Activated CD4-positive, alpha-beta T cell treated with anti-CD3 and anti-CD28 coated beads for 36 hours (primary cell): ENCODE measurements around the gene ZFHX3. TPM values are rescaled to one million over a fixed set of nuclear protein-coding genes. Genes with fewer than 3 reads are reported as not detected.

Experiments used
- ATAC-seq: fragments of 200-7000 bp; cut with Tn5 transposase; one replicate; pipeline ENCODE4 v1.10.0; 2021; ENCODE audit warnings: mild to moderate bottlenecking, moderate library complexity
- CTCF ChIA-PET: fragments of 350-600 bp; sonication (Branson Sonifier 250); formaldehyde crosslinking; loops from one replicate; lab custom pipeline; 2021; ENCODE audit warnings: antibody characterized with exemption; lab: Charles Lee
- POLR2A ChIA-PET: fragments of 350-600 bp; sonication (Branson Sonifier 250); formaldehyde crosslinking; loops from one replicate; lab custom pipeline; 2021; ENCODE audit warnings: antibody characterized with exemption, inconsistent platforms; lab: Charles Lee
- DNase-seq: peaks from one replicate; pipeline ENCODE4 v3.0.0-alpha.2; 2020
- H3K27ac Mint-ChIP-seq: one replicate; pipeline ENCODE4 v1.8.0; 2021; ENCODE audit warnings: mixed read lengths
- H3K27me3 Mint-ChIP-seq: one replicate; pipeline ENCODE4 v1.8.0; 2021; ENCODE audit warnings: mixed read lengths
- H3K36me3 Mint-ChIP-seq: one replicate; pipeline ENCODE4 v1.8.0; 2021; ENCODE audit warnings: low read depth, mixed read lengths
- H3K4me1 Mint-ChIP-seq: one replicate; pipeline ENCODE4 v1.8.0; 2021; ENCODE audit warnings: mixed read lengths
- H3K4me3 Mint-ChIP-seq: one replicate; pipeline ENCODE4 v1.8.0; 2021; ENCODE audit warnings: mild to moderate bottlenecking, moderate library complexity, mixed read lengths
- H3K9me3 Mint-ChIP-seq: one replicate; pipeline ENCODE4 v1.8.0; 2021; ENCODE audit warnings: low read depth, mixed read lengths
- intact Hi-C, 2 experiments: fragments of 100-400 bp; cut with DNase I in 1 of 2; cut with micrococcal nuclease in 1 of 2; formaldehyde crosslinking; loops; one replicate each; pipeline versions ENCODE4 v1.14.2 to v1.15.1; 2022 to 2024; cut with DNase I, micrococcal nuclease
- total RNA-seq, 2 experiments: library from RNA; stranded (reverse); gene quantifications; one replicate each; pipeline ENCODE4 v1.2.3, GENCODE V29; 2021

The ZFHX3 gene
- total RNA-seq, 2 experiments from 2014 or later: 0.27 to 0.37 TPM

DNA sequence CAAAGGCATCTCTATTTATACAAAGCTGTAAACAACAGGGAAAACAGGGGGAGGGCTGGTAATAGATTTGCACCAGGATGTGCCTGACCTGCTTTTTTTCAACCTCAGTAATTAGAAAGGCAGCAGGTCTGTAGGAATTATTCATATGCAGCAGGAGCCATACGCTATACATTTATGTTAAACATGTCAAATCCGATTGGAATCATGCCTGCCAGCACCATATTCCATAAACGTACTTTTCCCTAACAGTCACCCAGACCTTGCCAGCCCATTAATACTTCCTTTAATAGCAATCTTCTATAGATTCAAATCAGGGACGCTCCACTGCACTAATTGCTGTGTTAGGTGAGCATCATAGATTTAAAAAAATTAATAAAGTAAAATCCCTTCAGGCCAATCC is 223.9 kb downstream of the ZFHX3 start:
- intact Hi-C loops: no loop called here
- DNase-seq (no peak), ATAC-seq (no peak)
- Mint-ChIP-seq H3K36me3 (no peaks in the 10 kb centered on the region), H3K9me3 (no peaks in the 10 kb centered on the region), H3K27me3 (no peaks in the 10 kb centered on the region), H3K4me3 (no peak overlapping the region), H3K4me1 (no peaks in the 10 kb centered on the region), H3K27ac (no peak overlapping the region)
- ChIA-PET CTCF (no interaction called here), POLR2A (no interaction called here)

- ATAC-seq (no peak), DNase-seq (no peak)
- Mint-ChIP-seq H3K9me3 (no peaks in the 10 kb centered on the region), H3K36me3 (no peaks in the 10 kb centered on the region), H3K4me3 (no peak overlapping the region), H3K4me1 (no peaks in the 10 kb centered on the region), H3K27me3 (peaks cover 7% of the 10 kb centered on the region), H3K27ac (no peak overlapping the region)
- CTCF ChIA-PET: interaction anchor here (1.9 kb wide), 1 partner anchor 11 kb away, joined by 4 read pairs; no protein-coding TSS in a partner anchor
- intact Hi-C loops: no loop called here
- POLR2A ChIA-PET: no interaction called here
These were observed 226.6 kb downstream of the ZFHX3 start for GRCh38 chr16:72821185-72821950.

GRCh38 chr16:72819345-72819744 is 228.6 kb downstream of the ZFHX3 start:
- peaks cover 9% of the 10 kb centered on the region for H3K27me3 Mint-ChIP-seq
- no peaks in the 10 kb centered on the region for H3K36me3 Mint-ChIP-seq
- DNase-seq (no peak), ATAC-seq (no peak)
- H3K4me1 Mint-ChIP-seq: no peaks in the 10 kb centered on the region
- no peak overlapping the region for H3K27ac Mint-ChIP-seq
- ChIA-PET POLR2A (no interaction called here), CTCF (interaction anchor here (0.7 to 2.1 kb wide), 2 partner anchors 13 to 95 kb away, joined by 3 to 22 read pairs; no protein-coding TSS in a partner anchor)
- no peak overlapping the region for H3K4me3 Mint-ChIP-seq
- H3K9me3 Mint-ChIP-seq: no peaks in the 10 kb centered on the region
- intact Hi-C loops: no loop called here

DNA sequence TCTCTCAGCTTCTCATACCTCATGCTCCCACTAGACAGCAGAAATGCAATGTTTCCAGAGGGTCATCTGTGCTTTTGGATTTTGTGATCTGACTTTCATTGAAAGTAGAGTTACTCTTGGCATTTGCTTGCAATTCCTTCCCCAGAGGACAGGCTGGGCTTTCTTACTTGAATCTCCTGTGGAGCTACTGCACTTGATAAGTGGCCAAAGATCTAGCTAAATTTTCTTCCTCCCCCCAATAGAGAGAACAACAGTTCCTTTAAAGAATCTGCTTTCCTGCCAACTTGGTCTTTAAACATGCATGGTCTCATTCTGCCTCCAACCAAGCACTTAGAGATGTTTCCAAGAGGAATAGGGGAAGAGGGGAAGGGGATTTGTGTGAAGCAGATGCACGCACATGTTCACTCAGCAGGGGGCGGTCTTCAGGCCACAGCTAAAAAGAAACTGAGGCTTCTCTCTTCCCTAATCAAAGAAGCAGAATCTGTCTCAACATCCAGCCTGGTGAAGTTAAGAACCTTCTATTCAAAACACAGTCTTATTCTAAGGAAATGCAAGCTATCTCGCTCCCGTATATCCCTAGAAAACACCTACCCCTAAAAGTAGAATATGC is 229.6 kb downstream of the ZFHX3 start:
- POLR2A ChIA-PET: no interaction called here
- CTCF ChIA-PET: interaction anchor here (0.6 to 2.1 kb wide), 3 partner anchors 8 to 17 kb away, joined by 3 to 22 read pairs (median 3); no protein-coding TSS in a partner anchor
- Mint-ChIP-seq H3K36me3 (no peaks in the 10 kb centered on the region), H3K27ac (no peak overlapping the region), H3K27me3 (peaks cover 9% of the 10 kb centered on the region), H3K4me1 (no peaks in the 10 kb centered on the region), H3K4me3 (no peak overlapping the region), H3K9me3 (no peaks in the 10 kb centered on the region)
- intact Hi-C loops: no loop called here
- DNase-seq: no peak
- ATAC-seq: no peak

DNA sequence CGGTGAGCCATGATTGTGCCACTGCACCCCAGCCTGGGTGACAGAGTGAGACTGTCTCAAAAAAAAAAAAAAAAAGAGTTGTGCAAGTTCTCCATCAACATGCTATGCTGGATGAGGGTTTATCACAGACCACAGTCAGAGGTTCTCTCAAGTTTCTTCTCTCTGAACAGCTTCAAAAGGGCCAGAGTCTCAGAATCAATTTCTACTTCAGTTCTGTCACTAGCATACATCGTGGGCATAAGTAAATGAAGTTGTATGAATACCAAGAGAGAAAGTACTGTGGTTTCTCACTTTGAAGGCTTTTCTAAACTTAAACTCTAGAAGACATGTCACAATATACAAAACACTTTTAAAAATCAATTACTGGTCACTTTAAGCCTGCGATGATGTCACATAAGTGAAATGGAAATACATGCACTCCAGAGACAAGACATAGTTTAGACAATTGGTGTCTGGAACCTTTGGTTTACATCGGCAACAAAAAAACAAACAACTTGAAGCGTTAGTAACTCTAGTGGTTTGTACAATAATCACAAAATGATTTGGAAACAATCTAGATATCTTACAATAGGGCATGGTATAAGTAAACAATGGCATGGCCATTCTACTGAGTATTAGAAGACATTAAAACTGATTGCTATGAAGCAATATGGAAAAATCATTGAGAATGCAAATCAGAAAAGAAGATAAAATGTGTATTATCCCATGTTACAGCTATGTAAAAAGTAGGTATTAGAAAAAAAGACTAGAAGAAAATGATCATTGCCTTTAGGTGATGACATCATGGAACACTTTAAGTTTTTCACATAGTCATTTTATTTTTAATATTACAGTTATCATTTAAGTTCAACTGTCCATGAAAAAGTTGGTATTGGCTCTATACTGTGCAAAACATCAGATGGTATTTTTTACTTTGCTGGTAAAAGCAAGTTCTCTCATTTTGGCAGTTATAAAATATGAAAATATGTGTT is 232.3 kb downstream of the ZFHX3 start:
- CTCF ChIA-PET: interaction anchor here (0.6 kb wide), 1 partner anchor 1058 kb away, joined by 3 read pairs; no protein-coding TSS in a partner anchor
- ATAC-seq: no peak
- Mint-ChIP-seq H3K9me3 (no peaks in the 10 kb centered on the region), H3K4me1 (no peaks in the 10 kb centered on the region), H3K27me3 (peaks cover 9% of the 10 kb centered on the region), H3K27ac (no peak overlapping the region), H3K4me3 (no peak overlapping the region), H3K36me3 (no peaks in the 10 kb centered on the region)
- intact Hi-C loops: no loop called here
- POLR2A ChIA-PET: no interaction called here
- DNase-seq: no peak

GRCh38 chr16:72814226-72814625 is 233.7 kb downstream of the ZFHX3 start:
- ChIA-PET CTCF (interaction anchor here (0.7 kb wide), 1 partner anchor 18 kb away, joined by 3 read pairs; no protein-coding TSS in a partner anchor), POLR2A (no interaction called here)
- Mint-ChIP-seq H3K27ac (no peak overlapping the region), H3K36me3 (no peaks in the 10 kb centered on the region), H3K27me3 (peaks cover 9% of the 10 kb centered on the region), H3K4me1 (no peaks in the 10 kb centered on the region), H3K9me3 (no peaks in the 10 kb centered on the region), H3K4me3 (no peak overlapping the region)
- intact Hi-C loops: no loop called here
- ATAC-seq (no peak), DNase-seq (no peak)

GRCh38 chr16:72812672-72813071 is 235.3 kb downstream of the ZFHX3 start:
- CTCF ChIA-PET: no interaction called here
- peaks cover 5% of the 10 kb centered on the region for H3K27me3 Mint-ChIP-seq
- H3K36me3 Mint-ChIP-seq: no peaks in the 10 kb centered on the region
- ATAC-seq: no peak
- POLR2A ChIA-PET: no interaction called here
- no peaks in the 10 kb centered on the region for H3K9me3 Mint-ChIP-seq
- no peak overlapping the region for H3K27ac Mint-ChIP-seq
- intact Hi-C loops: no loop called here
- DNase-seq: no peak
- H3K4me1 Mint-ChIP-seq: no peaks in the 10 kb centered on the region
- H3K4me3 Mint-ChIP-seq: no peak overlapping the region

DNA sequence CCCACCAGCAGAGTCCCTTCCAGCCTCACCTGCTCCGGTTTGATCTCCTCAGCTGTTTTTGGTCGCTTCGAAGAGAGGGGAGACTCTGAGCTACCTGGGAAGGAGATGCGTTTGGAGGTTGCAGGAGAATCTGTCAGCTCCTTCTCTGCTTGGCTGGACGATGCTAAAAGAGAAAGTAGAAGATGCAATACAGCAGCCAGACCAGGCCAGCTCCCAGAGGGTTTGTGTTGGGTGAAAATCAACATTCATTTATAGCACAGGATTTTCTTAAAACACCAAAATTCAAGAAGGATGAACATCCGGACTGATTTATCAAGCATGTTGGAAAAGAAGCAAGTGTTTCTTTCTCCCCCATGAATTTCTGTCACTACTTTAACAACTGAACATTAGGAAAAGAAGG is 236.1 kb downstream of the ZFHX3 start:
- H3K27ac Mint-ChIP-seq: no peak overlapping the region
- no peak overlapping the region for H3K4me3 Mint-ChIP-seq
- ATAC-seq: no peak
- intact Hi-C loops: no loop called here
- H3K9me3 Mint-ChIP-seq: no peaks in the 10 kb centered on the region
- no peaks in the 10 kb centered on the region for H3K36me3 Mint-ChIP-seq
- CTCF ChIA-PET: no interaction called here
- POLR2A ChIA-PET: no interaction called here
- peaks cover 3% of the 10 kb centered on the region for H3K27me3 Mint-ChIP-seq
- H3K4me1 Mint-ChIP-seq: no peaks in the 10 kb centered on the region
- no peak for DNase-seq

- Mint-ChIP-seq H3K36me3 (no peaks in the 10 kb centered on the region), H3K27me3 (peaks cover 3% of the 10 kb centered on the region), H3K9me3 (no peaks in the 10 kb centered on the region), H3K4me1 (no peaks in the 10 kb centered on the region), H3K4me3 (no peak overlapping the region), H3K27ac (no peak overlapping the region)
- POLR2A ChIA-PET: no interaction called here
- ATAC-seq (no peak), DNase-seq (no peak)
- intact Hi-C loops: no loop called here
- CTCF ChIA-PET: interaction anchor here (2.8 kb wide), 1 partner anchor 21 kb away, joined by 8 read pairs; no protein-coding TSS in a partner anchor
These were observed 236.7 kb downstream of the ZFHX3 start for GRCh38 chr16:72811188-72811720.

DNA sequence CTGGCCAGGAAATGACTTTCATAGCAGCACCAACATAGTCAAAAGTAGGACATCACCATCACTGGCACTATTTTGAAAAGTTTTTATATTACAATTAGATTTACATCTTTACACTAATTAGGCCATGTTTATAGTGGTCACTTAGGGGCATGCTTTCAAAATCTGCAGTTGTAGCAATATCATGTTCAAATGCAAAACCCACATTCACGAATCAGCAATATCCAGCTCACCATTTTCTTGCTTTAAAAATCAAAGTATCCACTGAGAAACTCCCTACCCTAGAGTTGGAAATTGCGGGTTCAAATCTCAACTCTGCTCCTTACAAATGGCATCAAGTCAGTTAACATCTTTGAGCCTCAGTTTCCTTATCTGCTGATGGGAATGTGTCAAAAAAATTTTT is 237.4 kb downstream of the ZFHX3 start:
- CTCF ChIA-PET: interaction anchor here (2.8 kb wide), 1 partner anchor 22 kb away, joined by 8 read pairs; no protein-coding TSS in a partner anchor
- Mint-ChIP-seq H3K36me3 (no peaks in the 10 kb centered on the region), H3K9me3 (no peaks in the 10 kb centered on the region), H3K4me1 (no peaks in the 10 kb centered on the region), H3K4me3 (no peak overlapping the region), H3K27ac (no peak overlapping the region), H3K27me3 (peaks cover 3% of the 10 kb centered on the region)
- DNase-seq (no peak), ATAC-seq (no peak)
- POLR2A ChIA-PET: no interaction called here
- intact Hi-C loops: no loop called here

DNA sequence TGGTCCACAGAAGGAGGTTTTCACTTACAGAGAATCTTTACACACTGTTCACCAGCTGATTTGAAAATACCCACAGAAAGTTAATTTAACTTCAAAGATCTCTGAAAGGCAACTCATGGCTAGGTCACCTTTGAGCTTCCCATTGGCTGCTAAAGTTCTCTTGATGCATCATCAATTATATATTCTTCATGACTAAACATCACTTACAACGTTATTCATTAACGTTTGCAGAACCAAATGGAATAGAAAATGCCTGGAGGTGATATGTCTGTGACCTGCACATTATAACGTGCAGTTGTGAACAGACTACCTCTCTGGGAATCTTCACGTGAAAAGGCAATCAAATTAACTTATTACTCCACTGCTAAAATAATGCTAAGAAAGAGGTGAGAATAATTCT is 238.5 kb downstream of the ZFHX3 start:
- intact Hi-C loops: no loop called here
- no peak for ATAC-seq
- Mint-ChIP-seq H3K27ac (no peak overlapping the region), H3K4me3 (no peak overlapping the region), H3K4me1 (no peaks in the 10 kb centered on the region), H3K27me3 (no peaks in the 10 kb centered on the region), H3K36me3 (no peaks in the 10 kb centered on the region), H3K9me3 (no peaks in the 10 kb centered on the region)
- POLR2A ChIA-PET: no interaction called here
- CTCF ChIA-PET: interaction anchor here (0.5 to 2.8 kb wide), 4 partner anchors 23 to 769 kb away, joined by 3 to 8 read pairs (median 3); no protein-coding TSS in a partner anchor
- DNase-seq: no peak
